HG03175 (cell line): ENCODE measurements around the gene AGR2.
"Not testable (repeated sequence)": the region's sequence is repeated elsewhere in the genome, so short reads cannot be mapped to it uniquely, and the experiment has no call there.

Source experiments
- ATAC-seq: cut with Tn5 transposase; IDR thresholded peaks from one replicate; pipeline ENCODE4 v1.9.1; 2021; ENCODE audit warnings: mild to moderate bottlenecking, moderate library complexity; ENCODE audit not compliant: unreplicated experiment

The AGR2 gene

GRCh38 chr7:16804674-16805439 is at the start of gene AGR2:
TSS of gene AGR2 (minus strand) at chr7:16804999. CDS start at chr7:16801796, 3,203 bp downstream.
- no peak for ATAC-seq

- not testable (repeated sequence) for ATAC-seq
Observed at GRCh38 chr7:16853189-16853588, 48.4 kb upstream of the AGR2 start.

GRCh38 chr7:16851829-16852228 is 47.0 kb upstream of the AGR2 start:
- no peak for ATAC-seq

GRCh38 chr7:16850614-16851466 is 46.0 kb upstream of the AGR2 start:
- no peak for ATAC-seq

GRCh38 chr7:16849296-16850148 is 44.7 kb upstream of the AGR2 start:
- no peak for ATAC-seq

GRCh38 chr7:16847381-16847860 is 42.6 kb upstream of the AGR2 start:
- no peak for ATAC-seq

- ATAC-seq, result no peak
Observed at GRCh38 chr7:16846601-16847165, 41.9 kb upstream of the AGR2 start.

- no peak for ATAC-seq
Observed at GRCh38 chr7:16845746-16846145, 40.9 kb upstream of the AGR2 start.

- no peak for ATAC-seq
Observed at GRCh38 chr7:16841681-16842080, 36.9 kb upstream of the AGR2 start.

GRCh38 chr7:16840094-16840493 is 35.3 kb upstream of the AGR2 start:
- ATAC-seq, result no peak

GRCh38 chr7:16839646-16840045 is 34.8 kb upstream of the AGR2 start:
- no peak for ATAC-seq

GRCh38 chr7:16838891-16839290 is 34.1 kb upstream of the AGR2 start:
- ATAC-seq, result no peak

- no peak for ATAC-seq
Observed at GRCh38 chr7:16838386-16838785, 33.6 kb upstream of the AGR2 start.

GRCh38 chr7:16836481-16836880 is 31.7 kb upstream of the AGR2 start:
- no peak for ATAC-seq

GRCh38 chr7:16833373-16833772 is 28.6 kb upstream of the AGR2 start:
- ATAC-seq, result no peak

GRCh38 chr7:16826060-16826459 is 21.3 kb upstream of the AGR2 start:
- ATAC-seq, result no peak

- no peak for ATAC-seq
Observed at GRCh38 chr7:16822029-16822428, 17.2 kb upstream of the AGR2 start.

GRCh38 chr7:16818732-16819131 is 13.9 kb upstream of the AGR2 start:
- no peak for ATAC-seq

GRCh38 chr7:16817536-16817935 is 12.7 kb upstream of the AGR2 start:
- no peak for ATAC-seq

- ATAC-seq, result no peak
Observed at GRCh38 chr7:16816824-16817223, 12.0 kb upstream of the AGR2 start.

GRCh38 chr7:16815001-16815400 is 10.2 kb upstream of the AGR2 start:
- no peak for ATAC-seq
